Measurements from ENCODE around the gene APOL1. TPM values are rescaled to one million over a fixed set of nuclear protein-coding genes. Genes with fewer than 3 reads are reported as not detected.
A peak's percentile ranks its signal among the peaks of the same experiment; 100 is the strongest.

Gene APOL1
- total and polyA plus RNA-seq, 2 of the 13 experiments (the other 11 are each of a cell fraction or from before 2014, with no cell fraction given): 20.3 to 75.0 TPM

GRCh38 chr22:36279219-36279666, 26.3 kb downstream of the APOL1 start (continued):
- no peak for TF ChIP-seq AFF4 (CRISPR knock-in tag; IDR thresholded peaks at IDR 0.05)
- no peak for TF ChIP-seq ZNF383 (CRISPR knock-in tag; IDR thresholded peaks at IDR 0.05; ENCODE audit: borderline replicate concordance)
- TF ChIP-seq ZNF782 (CRISPR knock-in tag; IDR thresholded peaks at IDR 0.05; ENCODE audit: borderline replicate concordance): no peak
- TF ChIP-seq ZNF678 (CRISPR knock-in tag; IDR thresholded peaks at IDR 0.05): no peak
- 0 out of 2 replicates have a peak, but pooled peaks have one; percentile 32 for TF ChIP-seq KAT7 (CRISPR knock-in tag; IDR thresholded peaks at IDR 0.05; ENCODE audit: borderline replicate concordance)
- peak; percentile 32; the same call in 1 of the 2 replicates for TF ChIP-seq PAF1 (CRISPR knock-in tag; IDR thresholded peaks at IDR 0.05)
- TF ChIP-seq, protein P1, sequence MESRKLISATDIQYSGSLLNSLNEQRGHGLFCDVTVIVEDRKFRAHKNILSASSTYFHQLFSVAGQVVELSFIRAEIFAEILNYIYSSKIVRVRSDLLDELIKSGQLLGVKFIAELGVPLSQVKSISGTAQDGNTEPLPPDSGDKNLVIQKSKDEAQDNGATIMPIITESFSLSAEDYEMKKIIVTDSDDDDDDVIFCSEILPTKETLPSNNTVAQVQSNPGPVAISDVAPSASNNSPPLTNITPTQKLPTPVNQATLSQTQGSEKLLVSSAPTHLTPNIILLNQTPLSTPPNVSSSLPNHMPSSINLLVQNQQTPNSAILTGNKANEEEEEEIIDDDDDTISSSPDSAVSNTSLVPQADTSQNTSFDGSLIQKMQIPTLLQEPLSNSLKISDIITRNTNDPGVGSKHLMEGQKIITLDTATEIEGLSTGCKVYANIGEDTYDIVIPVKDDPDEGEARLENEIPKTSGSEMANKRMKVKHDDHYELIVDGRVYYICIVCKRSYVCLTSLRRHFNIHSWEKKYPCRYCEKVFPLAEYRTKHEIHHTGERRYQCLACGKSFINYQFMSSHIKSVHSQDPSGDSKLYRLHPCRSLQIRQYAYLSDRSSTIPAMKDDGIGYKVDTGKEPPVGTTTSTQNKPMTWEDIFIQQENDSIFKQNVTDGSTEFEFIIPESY (CRISPR knock-in tag; IDR thresholded peaks at IDR 0.05): 0 out of 2 replicates have a peak, but pooled peaks have one; percentile 7
- TF ChIP-seq SOX13 (IDR thresholded peaks at IDR 0.05): peak; percentile 36; the same call in 1 of the 2 replicates
- TF ChIP-seq SOX13 (CRISPR knock-in tag; conservative IDR thresholded peaks at IDR 0.05 in 1 of 2, IDR thresholded peaks at IDR 0.05 in 1 of 2): peak in 1 of 2 experiments; percentile 76; a peak in 2 of 4 replicates
- no peak for TF ChIP-seq BORCS8-MEF2B (CRISPR knock-in tag; IDR thresholded peaks at IDR 0.05)
- peak; percentile 34; the same call in 1 of the 2 replicates for TF ChIP-seq WIZ (CRISPR knock-in tag; IDR thresholded peaks at IDR 0.05)
- TF ChIP-seq ZFP91 (CRISPR knock-in tag; IDR thresholded peaks at IDR 0.05; ENCODE audit: borderline replicate concordance): no peak
- TF ChIP-seq ZNF761 (CRISPR knock-in tag; conservative IDR thresholded peaks at IDR 0.05): 0 out of 2 replicates have a peak, but pooled peaks have one; percentile 53
- TF ChIP-seq FOSL2 (CRISPR knock-in tag; IDR thresholded peaks at IDR 0.05): peak; percentile 58
- TF ChIP-seq TERF1 (CRISPR knock-in tag; IDR thresholded peaks at IDR 0.05): no peak
- TF ChIP-seq ZNF484 (CRISPR knock-in tag; IDR thresholded peaks at IDR 0.05; ENCODE audit: borderline replicate concordance, low read depth): no peak
- TF ChIP-seq ELF3 (CRISPR knock-in tag; IDR thresholded peaks at IDR 0.05): 0 out of 2 replicates have a peak, but pooled peaks have one; percentile 51
- TF ChIP-seq ATF3 (CRISPR knock-in tag; IDR thresholded peaks at IDR 0.05): no peak
- TF ChIP-seq XRCC5 (optimal IDR thresholded peaks at IDR 0.05; ENCODE audit: low read length): no peak
- TF ChIP-seq PHF8 (CRISPR knock-in tag; IDR thresholded peaks at IDR 0.05): no peak
